Measurements from ENCODE around the gene YBX3. TPM values are rescaled to one million over a fixed set of nuclear protein-coding genes. Genes with fewer than 3 reads are reported as not detected.
"Not testable (repeated sequence)": the region's sequence is repeated elsewhere in the genome, so short reads cannot be mapped to it uniquely, and the experiment has no call there.

YBX3 gene
- 100 to 1,000 TPM; 198 to 630 (median 365) TPM for polyA plus RNA-seq (ENCODE audit: low read depth in 6 of 6)

DNA sequence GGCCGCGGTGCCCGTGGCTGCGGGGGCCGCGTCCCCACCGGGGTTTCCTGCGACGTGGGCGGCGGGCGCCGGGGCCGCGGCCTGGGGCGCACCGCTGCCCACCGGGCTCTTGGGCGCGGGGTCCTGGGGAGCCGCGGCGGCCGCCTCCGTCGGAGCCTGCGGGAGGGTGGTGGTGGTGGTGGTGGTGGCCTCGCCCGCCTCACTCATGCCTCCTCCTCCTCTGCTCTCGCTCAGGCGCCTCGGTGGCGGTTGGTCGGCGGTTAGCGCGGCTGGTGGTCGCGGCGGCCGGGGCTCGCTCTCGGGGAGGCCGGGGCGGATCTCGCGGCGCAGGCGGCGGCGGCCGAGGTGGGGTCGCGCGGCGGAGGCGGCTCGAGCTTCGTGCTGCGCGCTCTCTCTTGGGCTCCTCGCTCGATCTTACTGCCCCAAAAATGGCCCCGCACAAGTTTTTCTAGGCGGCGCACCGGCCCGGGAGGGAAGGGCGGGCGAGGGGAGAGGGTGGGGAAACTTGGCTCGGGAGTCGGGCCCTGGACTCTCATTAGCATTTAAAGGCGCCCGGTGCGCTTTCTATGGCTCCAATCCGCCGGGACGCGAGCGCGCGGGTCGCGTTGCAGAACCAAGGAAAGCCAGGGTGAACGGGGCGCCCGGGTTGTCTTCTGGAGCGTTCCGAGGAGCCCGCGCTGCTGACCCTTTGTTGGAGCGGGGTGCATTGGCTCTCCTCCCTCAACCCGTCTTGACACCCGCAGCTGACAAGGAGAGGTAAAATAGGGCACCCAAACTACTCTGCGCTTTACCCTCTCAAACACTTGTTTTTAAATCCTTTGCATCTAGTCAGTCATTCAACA lies at the start of gene YBX3:
YBX3 (minus strand) TSS at position 419 of the 842 bp plus-strand sequence; CDS start at position 207, 212 bp downstream.
- peaks cover 0 to 2% (median 0%) of the 10 kb centered on the region in 7 donors for H3K9me3 Mint-ChIP-seq
- peak within 1 kb of the TSS; percentile 99 to 100 (median 100) for H3K27ac Mint-ChIP-seq
- peaks cover 0 to 11% (median 0%) of the 10 kb centered on the region in 3 donors for H3K27me3 Mint-ChIP-seq
- H3K4me3 Mint-ChIP-seq = peak within 1 kb of the TSS; percentile 91 to 99 (median 97)
- peaks cover 16 to 42% (median 21%) of the 10 kb centered on the region in 3 donors for H3K4me1 Mint-ChIP-seq
- ATAC-seq (ENCODE audit: low read depth in 2 of 2) (peak; percentile 17 to 20), DNase-seq (peak; percentile 68)
- H3K36me3 Mint-ChIP-seq = no peaks in the 10 kb centered on the region

DNA sequence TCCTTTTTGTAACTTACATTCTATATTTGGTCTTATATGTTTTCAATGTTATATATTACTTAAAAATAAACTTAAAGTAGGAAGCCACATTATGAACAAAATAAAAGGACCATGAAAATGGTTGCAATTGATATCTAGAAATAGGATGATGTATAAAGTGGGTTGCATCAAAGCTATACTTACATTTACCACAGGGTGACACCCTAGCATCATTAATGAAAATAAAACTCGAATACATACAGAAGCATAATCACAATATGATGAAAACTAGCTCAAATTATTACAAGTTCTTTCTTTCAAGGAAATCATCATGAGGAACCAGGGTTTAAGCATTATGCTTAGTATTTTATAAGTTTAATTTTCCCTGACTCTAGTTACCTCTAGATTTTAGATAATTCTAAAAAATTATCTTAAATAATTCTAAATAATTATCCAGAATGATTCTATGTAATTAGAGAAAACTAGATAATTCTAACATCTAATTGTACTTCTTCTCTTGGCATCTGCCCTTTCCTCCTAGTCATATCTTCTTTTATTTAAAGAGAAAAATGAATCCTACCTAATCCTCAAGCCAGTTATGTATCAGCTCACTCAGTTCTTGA lies 48.1 kb upstream of the YBX3 start:
- Mint-ChIP-seq H3K9me3 (no peaks in the 10 kb centered on the region), H3K27ac (no peak overlapping the region), H3K27me3 (peaks cover 20 to 56% (median 55%) of the 10 kb centered on the region in 3 donors), H3K4me1 (no peaks in the 10 kb centered on the region), H3K36me3 (no peaks in the 10 kb centered on the region), H3K4me3 (no peak overlapping the region)
- DNase-seq (peak; percentile 27), ATAC-seq (ENCODE audit: low read depth in 2 of 2) (peak in 1 of 2 donors; percentile 48)

GRCh38 chr12:10759657-10760056 lies 36.5 kb upstream of the YBX3 start:
- Mint-ChIP-seq H3K4me1 (no peaks in the 10 kb centered on the region), H3K27ac (no peak overlapping the region), H3K27me3 (peaks cover 25 to 39% (median 38%) of the 10 kb centered on the region in 3 donors), H3K9me3 (peaks cover 0 to 19% (median 14%) of the 10 kb centered on the region in 7 donors), H3K4me3 (no peak overlapping the region), H3K36me3 (peaks cover 9 to 13% of the 10 kb centered on the region in 2 donors)
- DNase-seq (no peak), ATAC-seq (ENCODE audit: low read depth in 2 of 2) (no peak)

- Mint-ChIP-seq H3K36me3 (peaks cover 9 to 13% of the 10 kb centered on the region in 2 donors), H3K27ac (no peak overlapping the region), H3K9me3 (peaks cover 0 to 19% (median 14%) of the 10 kb centered on the region in 7 donors), H3K27me3 (peaks cover 14 to 49% (median 45%) of the 10 kb centered on the region in 3 donors), H3K4me1 (peaks cover 0 to 3% (median 0%) of the 10 kb centered on the region in 3 donors), H3K4me3 (no peak overlapping the region)
- DNase-seq = no peak
- ATAC-seq (ENCODE audit: low read depth in 2 of 2) = no peak
Observed at GRCh38 chr12:10756194-10756593, 33.1 kb upstream of the YBX3 start.

DNA sequence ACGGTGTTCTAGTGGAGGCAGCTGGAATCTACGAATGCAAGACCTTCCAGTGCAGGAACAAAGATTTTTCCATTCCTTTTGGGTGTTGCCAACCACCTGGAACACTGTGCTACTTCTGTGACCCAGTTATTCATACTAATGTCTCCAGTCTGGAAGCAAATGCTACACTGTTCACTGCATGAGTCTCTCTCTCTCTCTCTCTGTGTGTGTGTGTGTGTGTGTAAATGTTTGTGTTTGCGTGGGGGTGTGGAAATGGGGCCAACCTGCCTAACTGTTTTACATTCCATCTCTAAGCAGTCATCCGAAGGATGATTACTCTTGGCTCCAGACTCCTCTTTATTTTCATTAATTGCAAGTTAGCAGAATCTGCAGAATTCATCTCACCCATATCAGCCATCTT lies 29.9 kb upstream of the YBX3 start:
- DNase-seq = no peak
- H3K4me3 Mint-ChIP-seq = no peak overlapping the region
- H3K36me3 Mint-ChIP-seq = peaks cover 9 to 13% of the 10 kb centered on the region in 2 donors
- H3K9me3 Mint-ChIP-seq = peaks cover 0 to 19% (median 14%) of the 10 kb centered on the region in 7 donors
- H3K27ac Mint-ChIP-seq = no peak overlapping the region
- no peak for ATAC-seq (ENCODE audit: low read depth in 2 of 2)
- peaks cover 7 to 40% (median 33%) of the 10 kb centered on the region in 3 donors for H3K27me3 Mint-ChIP-seq
- H3K4me1 Mint-ChIP-seq = peaks cover 7 to 17% (median 7%) of the 10 kb centered on the region in 3 donors

- Mint-ChIP-seq H3K36me3 (peaks cover 0 to under 1% of the 10 kb centered on the region in 2 donors), H3K9me3 (peaks cover 0 to 8% (median 0%) of the 10 kb centered on the region in 7 donors), H3K27me3 (peaks cover 6 to 45% (median 28%) of the 10 kb centered on the region in 3 donors), H3K27ac (peak overlapping the region in 3 of 6 donors; percentile 28 to 66 (median 46)), H3K4me3 (peak overlapping the region in 4 of 8 donors; percentile 44 to 74 (median 68)), H3K4me1 (peaks cover 7 to 17% (median 7%) of the 10 kb centered on the region in 3 donors)
- ATAC-seq (ENCODE audit: low read depth in 2 of 2) (no peak), DNase-seq (no peak)
Observed at GRCh38 chr12:10750385-10750727, 27.2 kb upstream of the YBX3 start.

DNA sequence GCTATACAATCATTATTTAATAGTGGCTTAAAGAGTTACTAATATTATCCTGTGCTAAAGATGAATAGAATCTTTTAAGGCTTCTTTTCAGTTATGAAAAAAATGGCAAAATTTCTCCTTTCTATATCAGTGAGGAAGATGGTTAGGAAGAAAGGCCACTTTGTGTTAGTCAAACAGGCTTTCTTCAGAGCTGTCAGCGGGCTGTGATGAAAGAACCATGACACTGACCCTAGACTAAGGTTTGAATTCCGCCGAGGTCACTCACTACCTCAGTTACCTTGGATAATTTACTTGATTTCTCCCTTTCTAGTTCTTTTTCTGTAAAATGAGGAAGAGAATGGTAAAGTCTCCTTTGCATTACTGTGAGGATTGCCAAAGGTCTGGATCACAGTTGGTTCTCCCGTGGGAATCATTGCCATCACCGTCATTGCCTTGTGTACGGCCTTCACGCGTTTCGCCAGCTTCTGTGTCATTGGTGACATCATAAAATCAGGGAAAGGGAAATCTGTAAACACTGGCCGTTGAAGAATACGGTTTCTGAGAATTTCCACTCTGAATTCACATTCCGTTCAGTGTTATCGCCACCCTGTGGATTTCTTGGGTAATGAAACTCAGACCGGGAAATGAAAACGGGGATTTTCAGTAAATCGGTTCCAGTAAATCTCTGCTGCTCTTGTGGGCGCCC lies 26.7 kb upstream of the YBX3 start:
- peaks cover 6 to 43% (median 28%) of the 10 kb centered on the region in 3 donors for H3K27me3 Mint-ChIP-seq
- ATAC-seq (ENCODE audit: low read depth in 2 of 2) (peak; percentile 91 to 93), DNase-seq (peak; percentile 75)
- peaks cover 0 to 3% (median 0%) of the 10 kb centered on the region in 7 donors for H3K9me3 Mint-ChIP-seq
- H3K4me1 Mint-ChIP-seq = peaks cover 7 to 17% (median 7%) of the 10 kb centered on the region in 3 donors
- no peaks in the 10 kb centered on the region for H3K36me3 Mint-ChIP-seq
- peak overlapping the region in 7 of 8 donors; percentile 44 to 87 (median 72) for H3K4me3 Mint-ChIP-seq
- peak overlapping the region in 5 of 6 donors; percentile 28 to 66 (median 46) for H3K27ac Mint-ChIP-seq

DNA sequence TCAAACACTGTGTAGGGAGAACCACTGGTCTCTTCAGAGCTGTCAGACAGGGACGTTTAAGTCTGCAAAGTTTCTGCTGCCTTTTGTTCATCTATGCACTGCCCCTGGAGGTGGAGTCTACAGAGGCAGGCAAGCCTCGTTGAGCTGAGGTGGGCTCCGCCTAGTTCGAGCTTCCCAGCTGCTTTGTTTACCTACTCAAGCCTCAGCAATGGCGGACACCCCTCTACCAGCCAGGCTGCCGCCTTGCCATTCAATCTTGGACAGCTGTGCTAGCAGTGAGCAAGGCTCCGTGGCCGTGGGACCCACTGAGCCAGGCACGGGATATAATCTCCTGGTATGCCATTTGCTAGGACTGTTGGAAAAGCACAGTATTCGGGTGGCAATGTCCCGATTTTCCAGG lies 24.6 kb upstream of the YBX3 start:
- H3K27ac Mint-ChIP-seq = no peak overlapping the region
- H3K27me3 Mint-ChIP-seq = peaks cover 6 to 37% (median 20%) of the 10 kb centered on the region in 3 donors
- H3K4me1 Mint-ChIP-seq = peaks cover 7 to 17% (median 7%) of the 10 kb centered on the region in 3 donors
- ATAC-seq (ENCODE audit: low read depth in 2 of 2) (no peak), DNase-seq (no peak)
- no peaks in the 10 kb centered on the region for H3K36me3 Mint-ChIP-seq
- peaks cover 0 to 4% (median 0%) of the 10 kb centered on the region in 7 donors for H3K9me3 Mint-ChIP-seq
- H3K4me3 Mint-ChIP-seq = no peak overlapping the region

DNA sequence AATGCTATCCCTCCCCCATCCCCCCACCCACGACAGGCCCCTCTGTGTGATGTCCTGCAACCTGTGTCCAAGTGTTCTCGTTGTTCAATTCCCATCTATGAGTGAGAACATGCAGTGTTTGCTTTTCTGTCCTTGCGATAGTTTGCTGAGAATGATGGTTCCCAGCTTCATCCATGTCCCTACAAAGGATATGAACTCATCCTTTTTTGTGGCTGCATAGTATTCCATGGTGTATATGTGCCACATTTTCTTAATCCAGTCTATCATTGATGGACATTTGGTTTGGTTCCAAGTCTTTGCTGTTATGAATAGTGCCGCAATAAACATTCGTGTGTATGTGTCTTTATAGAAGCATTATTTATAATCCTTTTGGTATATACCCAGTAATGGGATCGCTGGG lies 20.3 kb upstream of the YBX3 start:
- H3K27ac Mint-ChIP-seq; H3K9me3 Mint-ChIP-seq; H3K36me3 Mint-ChIP-seq; H3K4me3 Mint-ChIP-seq; DNase-seq; H3K4me1 Mint-ChIP-seq; ATAC-seq (ENCODE audit: low read depth in 2 of 2): not testable (repeated sequence)
- H3K27me3 Mint-ChIP-seq = peaks cover 0 to 25% (median 9%) of the 10 kb centered on the region in 3 donors

- DNase-seq (no peak), ATAC-seq (ENCODE audit: low read depth in 2 of 2) (no peak)
- H3K9me3 Mint-ChIP-seq = peaks cover 0 to 4% (median 0%) of the 10 kb centered on the region in 7 donors
- no peaks in the 10 kb centered on the region for H3K36me3 Mint-ChIP-seq
- no peak overlapping the region for H3K27ac Mint-ChIP-seq
- no peak overlapping the region for H3K4me3 Mint-ChIP-seq
- H3K27me3 Mint-ChIP-seq = peaks cover 0 to 11% (median 7%) of the 10 kb centered on the region in 3 donors
- H3K4me1 Mint-ChIP-seq = no peaks in the 10 kb centered on the region
Observed at GRCh38 chr12:10741845-10742244, 18.7 kb upstream of the YBX3 start.

DNA sequence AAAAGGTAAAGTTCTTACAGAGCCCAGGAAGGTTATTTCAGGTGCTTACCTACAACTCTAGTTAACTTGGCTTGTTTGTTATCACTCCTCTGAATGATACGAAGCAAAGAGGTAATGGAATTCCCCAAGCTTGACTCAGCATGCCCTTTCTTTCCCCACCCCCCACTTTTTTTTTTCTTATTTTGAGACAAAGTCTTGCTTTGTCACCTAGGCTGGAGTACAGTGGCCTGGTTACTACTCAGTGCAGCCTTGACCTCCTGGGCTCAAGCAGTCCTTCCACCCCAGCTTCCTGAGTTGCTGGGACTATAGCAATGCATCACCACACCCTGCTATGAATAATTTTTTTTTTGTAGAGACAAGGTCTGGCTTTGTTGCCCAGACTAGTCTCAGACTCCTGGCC lies 17.1 kb upstream of the YBX3 start:
- Mint-ChIP-seq H3K4me3 (no peak overlapping the region), H3K4me1 (no peaks in the 10 kb centered on the region), H3K9me3 (peaks cover 0 to 4% (median 0%) of the 10 kb centered on the region in 7 donors), H3K27ac (no peak overlapping the region), H3K36me3 (no peaks in the 10 kb centered on the region), H3K27me3 (no peaks in the 10 kb centered on the region)
- DNase-seq (no peak), ATAC-seq (ENCODE audit: low read depth in 2 of 2) (no peak)

DNA sequence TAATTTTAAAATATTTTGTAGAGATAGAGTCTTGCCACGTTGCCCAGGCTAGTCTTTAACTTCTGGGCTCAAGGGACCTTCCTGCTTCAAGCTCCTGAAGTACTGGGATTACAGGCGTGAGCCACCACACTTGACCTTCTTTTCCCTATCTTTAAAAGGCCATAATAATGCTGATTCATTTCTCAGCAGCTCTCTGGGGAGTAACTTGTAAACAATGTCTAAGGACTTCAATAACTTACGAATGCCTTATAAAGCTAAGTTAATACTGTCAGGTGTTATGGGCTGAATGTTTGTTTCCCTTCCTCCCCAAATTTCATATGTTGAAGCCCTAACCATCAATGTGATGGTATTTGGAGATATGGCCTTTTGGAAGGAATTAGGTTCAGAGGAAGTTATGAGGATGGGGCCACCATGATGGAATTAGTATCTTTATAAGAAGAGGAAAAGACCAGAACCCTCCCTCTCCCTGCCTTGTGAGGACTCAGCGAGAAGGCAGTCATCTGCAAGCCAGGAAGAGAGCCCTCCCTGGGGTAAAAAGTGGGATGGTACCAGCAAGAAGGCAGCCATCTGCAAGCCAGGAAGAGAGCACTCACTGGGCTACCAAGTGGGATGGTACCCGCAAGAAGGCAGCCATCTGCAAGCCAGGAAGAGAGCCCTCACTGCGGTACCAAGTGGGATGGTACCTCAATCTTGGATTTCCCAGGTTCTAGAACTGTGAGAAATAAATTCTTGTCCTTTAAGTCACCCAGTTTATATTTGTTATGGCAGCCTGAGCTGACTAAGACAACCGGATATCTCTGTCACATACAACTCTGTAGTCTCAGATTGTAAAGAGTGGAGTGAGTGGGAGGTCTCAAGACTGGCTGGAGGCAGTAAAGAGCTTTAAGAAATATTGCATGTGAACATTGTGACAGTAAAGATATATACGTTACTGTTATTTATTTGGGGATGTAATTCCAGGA lies 16.3 kb upstream of the YBX3 start:
- Mint-ChIP-seq H3K9me3 (peaks cover 0 to 4% (median 0%) of the 10 kb centered on the region in 7 donors), H3K36me3 (no peaks in the 10 kb centered on the region), H3K27me3 (no peaks in the 10 kb centered on the region), H3K4me3 (no peak overlapping the region), H3K27ac (no peak overlapping the region), H3K4me1 (no peaks in the 10 kb centered on the region)
- no peak for ATAC-seq (ENCODE audit: low read depth in 2 of 2)
- DNase-seq = no peak
